ENCODE measurements around the gene LRRFIP2.

- TF ChIP-seq POLR2A (IDR thresholded peaks at IDR 0.05) = no peak
- TF ChIP-seq CTCF (IDR thresholded peaks at IDR 0.05) = no peak
These were observed 143.2 kb downstream of the LRRFIP2 start for GRCh38 chr3:37031096-37031682.

Data from upper lobe of left lung (tissue), 4 donors.